Bone marrow (tissue), 2 donors: ENCODE data around the gene CUBN.

ENCODE experiments used
- DNase-seq, 2 donors: peaks; one replicate each; lab custom pipeline; 2025; lab: John Stamatoyannopoulos, UW

Gene CUBN

DNA sequence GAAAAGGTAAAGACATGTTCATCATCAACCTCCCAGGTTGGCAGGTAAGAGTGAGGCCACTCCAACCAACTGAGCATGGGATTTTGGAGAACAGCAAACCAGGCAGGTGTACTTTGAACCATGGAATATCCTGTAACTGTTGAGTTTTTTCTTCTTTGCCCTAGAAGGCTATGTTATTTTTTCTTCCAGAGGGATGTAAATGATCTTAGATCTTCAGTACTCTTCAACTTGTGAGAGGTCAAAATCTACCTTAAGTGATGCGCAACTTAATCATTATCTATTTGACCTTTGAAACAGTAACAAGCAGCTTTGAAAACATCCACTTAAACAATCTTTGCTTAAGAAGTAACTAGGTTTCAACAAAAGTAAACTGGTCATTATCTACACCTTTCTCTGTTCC, at the start of gene CUBN:
TSS of gene CUBN (minus strand) at position 71 of the 400 bp plus-strand sequence. CDS start at position 25, 46 bp downstream.
- DNase-seq, result no peak

DNA sequence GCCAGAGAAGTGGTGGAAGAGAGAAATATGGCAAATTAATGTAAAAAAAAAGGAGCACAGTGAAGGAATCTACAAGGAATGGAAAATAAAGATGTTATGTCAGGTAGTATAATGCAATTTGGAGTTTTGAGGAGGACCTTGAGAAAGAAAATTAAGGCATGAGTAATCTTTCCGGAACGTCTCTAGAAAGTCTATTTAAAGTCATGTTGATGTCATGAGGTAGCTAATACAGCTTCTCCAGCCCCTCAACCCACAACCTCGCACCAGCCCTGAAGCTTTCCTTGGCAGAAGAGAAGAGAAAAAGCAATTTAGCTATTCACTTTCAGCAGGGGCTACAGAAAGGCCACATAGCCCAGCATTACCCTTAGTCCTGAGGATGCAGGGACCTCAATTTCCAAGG, 49.4 kb upstream of the CUBN start:
- no peak for DNase-seq

DNA sequence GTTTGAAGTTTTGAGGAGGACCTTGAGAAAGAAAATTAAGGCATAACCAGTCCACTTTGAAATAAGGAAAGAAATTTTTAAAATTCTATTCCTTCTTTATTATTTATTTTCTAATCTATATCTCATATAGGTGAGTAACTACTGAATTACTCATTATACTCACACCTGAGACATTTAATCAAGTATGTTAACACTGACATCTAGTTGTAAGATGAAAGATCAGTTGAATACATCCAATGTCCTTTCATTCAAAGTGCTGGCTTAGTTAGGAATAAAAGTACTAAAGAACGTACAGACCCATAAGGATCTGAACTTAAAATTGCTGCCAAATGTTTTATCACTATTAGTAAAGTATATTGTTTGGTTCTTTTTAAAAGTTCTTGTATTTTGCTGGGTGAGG, 48.4 kb upstream of the CUBN start:
- no peak for DNase-seq

DNA sequence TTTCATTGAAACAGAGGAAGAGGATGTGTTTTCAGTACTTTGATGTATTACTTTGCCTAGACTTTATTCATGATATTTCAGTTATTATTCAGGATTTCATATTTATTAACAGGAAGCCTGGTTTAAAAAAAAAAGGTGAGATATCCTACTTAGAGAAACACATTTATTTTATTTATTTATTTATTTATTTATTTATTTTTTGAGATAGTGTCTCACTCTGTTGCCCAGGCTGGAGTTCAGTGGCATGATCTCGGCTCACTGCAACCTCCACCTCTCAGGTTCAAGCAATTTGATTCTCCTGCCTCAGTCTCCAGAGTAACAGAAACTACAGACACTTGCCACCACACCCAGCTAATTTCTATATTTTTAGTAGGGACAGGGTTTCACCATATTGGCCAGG, 47.4 kb upstream of the CUBN start:
- DNase-seq, result no peak

DNA sequence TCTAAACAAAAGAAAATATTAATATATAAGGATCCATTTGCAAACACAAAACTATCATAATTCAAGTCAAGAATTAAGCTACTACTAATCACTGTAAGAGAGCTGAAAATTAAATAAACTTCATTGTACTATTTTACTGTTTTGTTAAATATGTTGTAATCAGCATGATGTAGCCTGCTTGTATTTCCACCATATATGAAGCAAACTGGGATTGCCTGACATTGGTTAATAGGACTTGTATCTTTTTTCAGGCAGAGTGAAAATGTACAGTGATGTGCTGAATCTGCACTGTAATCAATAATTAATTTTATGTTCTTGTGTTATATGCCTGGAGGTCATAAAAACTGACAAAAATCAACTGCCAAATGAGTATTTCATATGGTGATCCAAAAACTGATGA, 46.5 kb upstream of the CUBN start:
- DNase-seq, result no peak

DNA sequence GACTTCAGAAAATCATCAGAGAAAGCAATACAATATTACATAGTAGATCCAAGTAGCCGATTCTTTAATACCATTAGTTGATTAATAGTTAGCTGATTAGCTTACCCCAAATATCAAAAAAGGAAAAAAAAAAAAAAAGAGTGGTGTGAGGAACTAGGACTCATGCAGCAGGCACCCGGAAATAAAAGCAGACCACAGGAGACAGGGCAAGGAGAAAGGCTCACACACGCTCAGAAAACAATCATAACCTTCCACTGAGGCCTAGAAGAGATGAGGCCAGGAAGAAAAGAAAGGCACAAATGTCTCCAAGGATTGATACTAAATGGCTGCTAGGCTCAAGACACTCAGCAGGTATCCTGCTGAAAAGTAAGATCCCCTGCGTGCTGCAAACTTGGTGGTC, 45.9 kb upstream of the CUBN start:
- DNase-seq, result peak in 1 of 2 donors; percentile 45

DNA sequence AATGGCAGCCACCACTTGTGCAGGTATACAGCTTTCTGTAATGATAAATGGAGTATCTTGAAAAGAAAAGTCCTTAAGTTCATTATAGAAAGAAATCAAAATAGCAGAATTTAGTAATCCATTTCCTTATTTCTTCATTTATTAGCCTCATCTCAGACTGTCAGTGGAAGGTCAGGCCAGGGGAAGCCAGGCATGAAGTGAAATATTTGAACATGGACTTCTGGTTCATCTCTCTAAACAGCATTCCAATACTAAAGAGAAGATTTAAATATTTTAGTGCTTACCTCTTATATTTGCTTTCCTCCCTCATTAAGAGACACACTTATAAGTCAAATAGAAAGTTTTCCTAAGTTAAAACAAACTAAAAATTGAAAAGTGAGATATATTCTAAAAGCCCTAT, 45.0 kb upstream of the CUBN start:
- DNase-seq, result no peak

DNA sequence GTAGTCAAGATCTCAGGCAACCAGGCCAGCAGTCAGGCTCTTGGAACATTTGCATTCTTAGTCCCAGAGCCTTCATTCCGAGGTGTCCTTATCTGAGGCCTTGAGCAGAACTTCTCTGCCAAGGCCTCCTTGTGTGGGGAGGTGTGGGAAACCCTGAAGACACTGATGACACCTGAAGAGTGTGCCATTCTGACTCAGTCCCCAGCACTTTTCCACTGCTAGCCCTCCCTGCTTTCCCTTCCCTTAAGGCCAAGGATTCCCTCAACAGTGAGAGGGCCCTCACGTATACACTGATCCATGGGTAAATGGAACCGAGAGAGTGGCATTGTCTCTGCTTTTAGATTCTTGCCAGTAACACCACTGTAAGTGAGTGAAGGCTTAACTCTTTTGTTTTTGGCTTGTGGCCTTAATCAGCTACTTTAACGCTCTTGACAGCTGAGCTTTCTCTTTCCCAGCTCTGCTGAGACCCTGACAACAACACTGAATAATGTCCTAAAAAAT, 41.6 kb upstream of the CUBN start:
- DNase-seq, result no peak

DNA sequence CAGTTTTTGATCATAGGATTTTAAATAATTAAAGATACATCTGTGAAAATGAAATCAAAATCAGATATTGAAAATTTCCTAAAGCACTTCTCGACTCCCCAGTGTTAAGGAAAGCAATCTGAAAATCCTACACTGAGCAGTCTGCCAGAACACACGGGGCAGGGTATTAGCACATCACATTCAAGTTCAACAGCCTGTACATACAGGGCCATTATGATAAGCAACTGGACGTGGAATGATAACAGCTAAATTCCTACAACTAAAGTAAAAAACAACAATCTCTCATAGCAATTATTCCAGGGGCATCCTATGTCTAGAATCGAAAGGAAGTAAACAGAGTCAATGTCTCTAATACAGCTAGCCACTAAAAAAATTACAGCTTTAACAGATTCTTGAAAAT, 40.2 kb upstream of the CUBN start:
- DNase-seq, result no peak

DNA sequence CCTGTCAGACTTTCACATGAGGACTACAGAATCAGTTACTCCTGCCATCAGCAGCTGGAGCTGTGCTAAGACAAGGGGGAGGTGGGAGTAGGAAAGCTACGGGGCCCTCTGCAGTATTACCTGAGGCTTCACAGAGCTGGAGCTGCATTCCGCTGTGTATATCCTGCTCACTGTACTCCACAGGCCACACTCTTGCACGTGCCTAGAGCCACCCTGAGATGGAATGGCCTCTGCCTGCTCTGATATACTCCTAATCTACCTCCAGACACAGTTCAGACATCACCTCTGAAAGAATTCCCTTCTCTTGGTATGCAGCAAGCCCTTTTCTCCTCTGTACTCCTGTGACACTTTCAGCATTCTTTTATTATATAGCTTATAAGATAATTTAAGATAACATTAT, 37.1 kb upstream of the CUBN start:
- no peak for DNase-seq

DNA sequence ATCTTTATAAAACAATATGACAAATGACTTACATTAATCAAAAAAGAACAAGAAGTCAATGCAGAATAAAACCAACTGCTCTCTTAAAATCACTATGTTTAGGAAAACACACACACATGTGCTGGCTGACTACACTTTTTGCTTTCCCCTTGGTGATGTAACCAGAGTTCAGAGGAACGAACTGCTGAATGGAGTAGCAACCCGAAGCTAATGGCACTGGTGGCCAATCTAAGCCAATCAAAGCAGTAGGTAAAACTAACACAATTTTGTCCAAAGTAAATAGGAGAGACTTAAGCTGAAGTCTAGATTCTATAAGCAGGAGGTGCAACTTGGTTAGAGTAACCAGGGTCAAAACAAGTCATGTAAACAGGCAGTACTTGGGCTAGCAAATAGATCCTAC, 33.2 kb upstream of the CUBN start:
- DNase-seq, result no peak

DNA sequence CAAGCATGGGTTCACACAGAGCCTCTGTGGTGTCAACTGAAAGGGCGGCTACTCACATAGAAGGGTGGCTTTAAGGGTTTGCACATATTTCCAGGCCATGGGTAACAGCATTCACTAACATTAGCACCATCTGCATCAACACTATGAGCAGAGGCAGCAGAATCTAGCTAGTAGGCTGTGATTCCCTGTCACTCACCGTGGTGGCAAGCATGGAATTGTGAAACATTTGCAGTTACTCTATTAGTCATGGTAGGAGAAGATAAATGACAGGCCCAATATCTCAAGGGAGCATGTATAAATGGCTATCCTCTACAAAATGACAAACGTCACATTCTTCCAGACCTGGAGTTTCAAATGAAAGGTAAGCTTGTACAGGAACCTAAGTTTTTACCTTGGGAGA, 32.2 kb upstream of the CUBN start:
- no peak for DNase-seq

DNA sequence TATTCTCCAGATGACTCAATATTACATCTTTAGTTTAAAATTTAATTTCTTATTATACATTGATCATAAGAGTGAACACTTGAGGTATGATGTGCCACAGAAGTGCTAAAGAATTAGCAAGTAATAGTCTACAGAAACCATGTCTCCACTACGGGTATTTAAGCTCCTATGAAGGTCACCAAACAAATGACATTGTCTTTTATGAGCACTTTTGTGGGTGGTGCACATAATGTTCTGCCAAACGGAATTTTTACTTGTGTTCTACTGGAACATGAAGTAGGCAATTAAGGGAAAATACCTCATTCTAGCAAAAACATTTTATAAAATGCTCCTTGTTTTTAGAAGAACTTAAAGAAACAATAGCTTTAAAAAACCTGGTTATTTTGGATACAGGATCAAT, 27.4 kb upstream of the CUBN start:
- DNase-seq, result no peak

DNA sequence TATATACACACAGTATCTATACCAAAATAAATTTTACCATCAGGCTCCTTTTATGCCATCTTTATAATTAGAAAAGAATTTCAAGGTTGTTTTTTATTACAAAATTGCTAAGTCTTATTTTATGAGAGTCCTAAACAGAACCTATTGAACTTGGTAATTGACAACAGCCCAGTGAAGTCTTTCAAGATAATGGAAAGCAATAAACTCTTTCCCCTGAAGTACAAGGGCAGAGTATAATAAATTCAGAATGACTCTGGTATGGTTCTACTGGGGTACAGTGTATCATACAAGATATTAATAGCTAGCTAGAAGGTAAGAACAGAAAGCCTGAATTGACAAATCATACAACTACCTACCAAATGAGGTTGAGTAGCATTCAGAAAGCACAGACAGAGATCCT, 26.2 kb upstream of the CUBN start:
- no peak for DNase-seq

DNA sequence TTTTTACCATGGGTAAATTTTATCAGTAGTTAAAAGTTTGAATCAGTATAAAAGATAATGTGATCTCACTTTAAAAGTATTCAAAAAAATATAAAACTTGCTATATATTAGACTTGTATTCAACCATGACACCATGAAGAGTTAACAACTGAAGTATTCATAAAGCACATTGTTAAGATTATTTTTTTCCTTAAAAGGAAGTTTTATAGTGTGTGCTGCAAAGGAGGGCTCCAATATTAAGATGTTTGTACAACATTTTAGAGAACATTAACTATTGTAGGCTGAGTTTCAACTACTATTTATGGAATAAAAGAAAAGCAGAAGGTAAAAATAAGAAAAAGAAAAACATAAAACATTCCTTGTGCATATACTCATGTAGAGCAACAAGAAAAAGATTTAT, 24.5 kb upstream of the CUBN start:
- no peak for DNase-seq

DNA sequence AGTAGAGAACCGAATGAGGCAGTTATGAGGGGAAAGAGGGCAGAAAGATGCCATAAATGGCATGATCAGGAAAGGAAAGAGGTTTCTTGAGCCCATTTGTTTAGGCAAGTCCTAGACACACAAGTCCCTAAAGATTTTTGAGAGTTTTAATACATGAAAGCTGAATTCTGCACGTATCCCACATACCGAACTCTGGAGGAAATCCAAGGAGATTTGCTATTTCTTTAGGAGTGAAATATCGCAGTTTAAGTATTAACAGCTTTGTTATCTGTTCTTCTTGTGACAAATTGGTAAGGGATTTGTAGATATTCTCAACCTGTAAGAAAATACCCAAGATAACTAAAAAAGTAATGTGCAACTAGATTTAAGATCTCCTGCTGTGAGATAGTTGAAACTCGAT, 23.7 kb upstream of the CUBN start:
- DNase-seq, result no peak

DNA sequence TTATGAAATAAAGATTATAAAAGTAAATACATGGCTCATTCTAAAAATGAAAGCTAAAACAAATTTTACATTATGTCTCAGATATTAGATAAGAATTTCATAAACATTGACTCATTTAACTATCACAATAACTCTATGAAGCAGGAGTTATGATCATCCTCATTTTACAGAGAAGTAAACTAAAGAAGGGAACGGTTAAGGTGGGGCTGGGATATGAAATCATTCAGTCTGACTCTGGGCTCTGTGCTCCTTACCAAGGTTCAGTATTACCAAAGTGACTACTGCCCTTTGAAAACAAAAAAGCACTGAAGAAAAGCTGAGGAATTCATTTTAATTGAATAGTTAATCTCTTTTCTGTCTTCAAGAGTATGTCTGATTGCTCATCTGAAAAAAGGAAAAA, 22.1 kb upstream of the CUBN start:
- no peak for DNase-seq

DNA sequence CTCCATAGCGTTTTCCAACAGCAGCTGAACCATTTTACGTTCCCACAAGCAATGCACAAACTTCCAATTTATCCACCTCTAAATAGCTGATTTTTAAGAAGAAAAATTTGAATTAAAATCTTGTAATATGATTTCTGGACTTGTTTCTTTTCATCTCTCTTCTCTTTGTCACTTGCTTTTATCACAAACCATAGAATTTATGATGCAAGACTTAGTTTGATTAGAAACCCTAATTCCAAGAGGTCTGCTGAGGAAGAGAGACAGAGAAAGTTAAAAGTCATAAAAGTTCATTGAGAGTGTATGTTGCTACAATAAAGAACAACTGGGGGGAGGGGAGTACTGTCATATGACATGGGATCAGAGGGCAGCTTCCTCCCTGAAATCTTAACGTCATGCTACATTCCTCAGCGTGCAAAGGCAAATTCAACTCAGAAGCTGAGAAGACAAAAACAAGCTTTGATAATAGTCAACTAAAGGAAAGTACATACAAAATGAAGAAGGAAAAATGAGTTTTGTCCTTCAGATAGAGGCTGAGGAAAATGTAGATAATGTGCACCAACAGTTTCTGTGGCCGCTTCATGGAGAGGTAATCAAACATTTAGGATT, 18.4 kb upstream of the CUBN start:
- DNase-seq, result no peak

DNA sequence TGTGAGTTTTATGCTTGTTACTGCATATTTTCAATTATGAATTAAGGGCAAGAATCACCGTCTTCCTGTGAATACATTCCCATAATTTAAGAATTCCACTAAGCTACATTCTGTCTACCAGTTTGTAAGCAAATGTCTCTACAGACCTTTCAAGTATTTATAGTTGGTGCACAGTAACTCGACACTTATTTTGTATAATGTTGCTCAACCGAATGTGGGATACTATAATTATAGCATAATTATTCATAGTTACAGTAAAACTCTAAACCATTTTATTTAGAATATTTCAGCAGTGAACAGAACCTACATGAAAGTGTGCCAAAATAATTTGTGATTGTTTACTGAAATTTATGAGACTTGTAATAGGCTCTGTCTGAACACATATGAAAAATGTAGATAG, 17.3 kb upstream of the CUBN start:
- DNase-seq, result no peak

DNA sequence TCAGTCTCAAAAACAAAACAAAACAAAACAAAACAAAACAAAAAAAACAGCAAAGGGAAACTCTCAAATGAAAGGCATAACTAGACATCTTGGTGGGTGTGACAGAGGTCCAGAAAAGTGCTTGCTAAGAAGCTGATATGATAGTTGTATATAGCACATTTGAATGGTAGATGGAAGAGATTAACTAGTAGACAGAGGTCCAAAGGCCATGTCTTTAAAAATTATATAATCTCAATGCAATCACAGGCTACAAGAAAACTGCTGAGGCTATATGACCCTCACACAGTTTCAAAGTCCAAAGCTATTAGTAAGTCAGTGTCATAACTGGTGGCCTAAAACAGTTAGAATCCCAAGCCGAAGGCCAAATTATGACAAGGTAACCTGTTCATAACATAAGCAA, 15.6 kb upstream of the CUBN start:
- no peak for DNase-seq

DNA sequence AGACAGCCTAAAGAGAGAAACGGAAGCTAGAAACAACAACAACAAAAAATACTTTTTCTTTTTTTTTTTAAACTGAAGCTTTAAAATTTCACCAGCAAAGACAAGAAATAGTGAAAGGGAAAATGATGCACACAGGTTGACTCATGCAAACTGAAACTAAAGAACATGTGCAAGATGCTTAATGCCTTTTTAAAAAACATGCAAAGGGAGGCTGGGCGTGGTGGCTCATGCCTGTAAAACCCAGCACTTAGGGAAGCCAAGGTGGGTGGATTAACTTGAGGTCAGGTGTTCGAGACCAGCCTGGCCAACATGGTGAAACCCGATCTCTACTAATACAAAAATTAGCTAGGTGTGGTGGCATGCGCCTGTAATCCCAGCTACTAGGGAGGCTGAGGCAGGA, 15.1 kb upstream of the CUBN start:
- no peak for DNase-seq

DNA sequence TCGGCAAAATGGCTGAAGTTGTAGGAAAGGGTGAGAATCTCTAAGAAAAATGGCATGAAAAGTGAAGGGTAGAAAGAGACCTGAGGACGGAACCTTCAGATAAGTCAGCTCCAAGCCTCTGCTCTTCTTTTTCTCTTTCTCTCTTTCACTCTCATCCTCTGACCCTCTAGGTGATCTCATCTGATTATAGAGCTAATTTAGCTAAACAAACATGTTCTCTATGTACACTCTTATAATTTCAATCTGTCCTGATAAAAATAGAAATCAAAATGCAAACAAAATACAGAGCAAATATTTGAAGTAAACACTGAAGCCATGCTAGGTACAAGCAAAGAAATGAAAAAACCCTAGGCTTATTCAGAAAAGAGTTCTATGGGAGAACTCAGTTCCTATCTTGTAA, 14.4 kb upstream of the CUBN start:
- DNase-seq, result no peak

DNA sequence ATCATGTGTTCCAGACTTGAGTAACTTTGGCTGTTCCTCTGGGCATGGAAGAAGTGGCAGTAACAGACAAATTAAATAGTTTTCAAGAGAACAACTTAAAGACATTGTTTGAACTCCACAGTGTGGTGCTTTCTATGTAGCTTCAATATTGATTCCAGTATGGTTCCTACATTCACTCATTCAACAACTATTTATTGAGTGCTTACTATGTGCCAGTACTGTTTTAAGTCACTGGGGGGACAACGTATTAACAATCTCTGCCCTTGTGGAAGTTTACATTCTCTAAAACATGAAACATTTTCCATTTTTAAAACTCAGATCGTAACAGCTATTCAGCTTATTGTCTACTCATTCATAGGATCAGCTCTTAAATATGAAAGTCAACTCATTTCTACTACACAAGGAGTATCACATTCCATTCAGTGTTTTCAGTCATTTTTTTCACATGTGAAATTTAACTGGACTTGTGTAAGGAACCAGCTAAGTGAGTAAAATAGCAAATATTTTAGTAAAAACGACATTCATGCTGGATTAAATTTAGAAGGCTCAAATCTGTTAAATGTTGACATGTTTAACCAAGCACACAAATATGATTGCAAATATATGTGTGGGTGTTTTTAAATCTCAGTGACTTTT, 13.6 kb upstream of the CUBN start:
- DNase-seq, result no peak

DNA sequence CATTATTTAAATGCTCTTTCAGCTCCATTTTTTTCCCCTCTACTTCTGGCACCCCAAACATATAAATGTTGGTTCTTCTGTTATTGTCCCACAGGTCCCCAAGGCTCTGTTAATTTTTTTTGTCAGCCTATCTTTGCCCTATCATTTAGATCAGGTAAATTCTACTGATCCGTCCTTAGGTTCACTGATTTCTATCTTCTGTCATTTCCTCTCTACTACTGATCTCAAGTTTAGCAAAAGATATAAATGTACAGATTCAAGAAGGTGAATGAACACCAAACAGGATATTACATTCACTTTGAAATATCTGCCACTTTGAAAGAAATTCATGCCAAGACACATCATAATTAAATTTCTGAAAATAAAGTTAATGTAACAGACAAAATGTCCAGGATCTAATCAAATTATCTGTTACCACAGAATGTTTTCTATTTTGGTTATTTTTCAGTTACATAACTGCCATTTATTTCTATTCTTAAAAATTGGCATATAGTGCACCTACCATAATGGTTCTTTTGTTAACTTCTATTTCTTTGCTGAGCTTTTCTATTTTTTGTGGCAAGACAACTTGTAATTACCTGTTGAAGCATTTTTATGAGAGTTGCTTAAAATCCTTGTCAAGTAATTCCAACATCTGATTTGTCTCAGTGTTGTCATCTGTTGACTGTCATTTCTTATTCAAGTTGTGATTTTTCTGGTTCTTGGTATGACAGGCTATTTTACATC, 12.1 kb upstream of the CUBN start:
- DNase-seq, result no peak
